Neural cell (in vitro differentiated cells): ENCODE results near the gene GTF2H3. TPM values are rescaled to one million over a fixed set of nuclear protein-coding genes. Genes with fewer than 3 reads are reported as not detected.

Experiments used
- H2AFZ ChIP-seq: fragments of 200-600, 300-800 bp; sonication (generic), shearing (Covaris generic); 2 replicates; pipeline ENCODE4 v1.6.0; 2014; ENCODE audit warnings: low read depth, mild to moderate bottlenecking, antibody characterized with exemption, low read length, moderate library complexity
- H3F3A ChIP-seq: fragments of 200-600 bp; shearing (Covaris generic); 2 replicates; pipeline ENCODE4 v1.6.1; 2016; ENCODE audit warnings: mild to moderate bottlenecking, moderate library complexity, mixed read lengths, antibody characterized with exemption, low read length; ENCODE audit not compliant: insufficient read depth, poor library complexity, severe bottlenecking
- H3K27ac ChIP-seq: fragments of 200-600, 300-800 bp; sonication (generic), shearing (Covaris generic); 2 replicates; pipeline ENCODE4 v1.5.1; 2014; ENCODE audit warnings: mild to moderate bottlenecking, low read length, moderate library complexity
- H3K27me3 ChIP-seq: fragments of 300-800, 200-600 bp; sonication (generic), shearing (Covaris generic); 2 replicates; pipeline ENCODE4 v1.6.0; 2014; ENCODE audit warnings: mild to moderate bottlenecking, low read depth, low read length, moderate library complexity; ENCODE audit not compliant: insufficient read depth
- H3K36me3 ChIP-seq: fragments of 300-800, 200-600 bp; sonication (generic), shearing (Covaris generic); 2 replicates; pipeline ENCODE4 v1.5.1; 2014; ENCODE audit warnings: mild to moderate bottlenecking, antibody characterized with exemption, low read length, moderate library complexity; ENCODE audit not compliant: insufficient read depth
- H3K4me2 ChIP-seq: fragments of 300-800, 200-600 bp; sonication (generic), shearing (Covaris generic); 2 replicates; pipeline ENCODE4 v1.6.0; 2014; ENCODE audit warnings: mild to moderate bottlenecking, low read length
- H3K4me3 ChIP-seq: fragments of 300-800, 200-600 bp; sonication (generic), shearing (Covaris generic); 2 replicates; pipeline ENCODE4 v1.5.1; 2014; ENCODE audit warnings: mild to moderate bottlenecking, low read length, moderate library complexity
- H3K79me2 ChIP-seq: fragments of 200-600 bp; shearing (Covaris generic); replicated peaks from 2 replicates; pipeline ENCODE4 v1.6.0; 2014; ENCODE audit warnings: mild to moderate bottlenecking, low read length, moderate library complexity; ENCODE audit not compliant: insufficient read depth
- H3K9ac ChIP-seq: fragments of 300-800, 200-600 bp; sonication (generic), shearing (Covaris generic); 2 replicates; pipeline ENCODE4 v1.6.1; 2016; ENCODE audit warnings: mild to moderate bottlenecking, low read length, mixed read lengths
- H3K9me2 ChIP-seq: fragments of 200-600 bp; shearing (Covaris generic); 2 replicates; pipeline ENCODE4 v1.6.1; 2016; ENCODE audit warnings: mild to moderate bottlenecking, low read length, mixed read lengths; ENCODE audit not compliant: insufficient read depth
- H3K9me3 ChIP-seq: fragments of 200-600, 300-800 bp; sonication (generic), shearing (Covaris generic); 2 replicates; pipeline ENCODE4 v1.6.1; 2016; ENCODE audit warnings: mild to moderate bottlenecking, mixed run types, low read length, moderate library complexity, mixed read lengths
- H4K20me1 ChIP-seq: fragments of 200-600 bp; shearing (Covaris generic); 2 replicates; pipeline ENCODE4 v1.6.1; 2016; ENCODE audit warnings: mild to moderate bottlenecking, mixed run types; ENCODE audit not compliant: insufficient read depth
- EP300 ChIP-seq: fragments of 450-650 bp; conservative IDR thresholded peaks from 2 replicates; pipeline ENCODE4 v1.6.1; 2014; ENCODE audit warnings: antibody characterized with exemption, mild to moderate bottlenecking, moderate library complexity; ENCODE audit not compliant: poor library complexity, severe bottlenecking
- EZH2 ChIP-seq: fragments of 200-600, 300-800 bp; shearing (Covaris generic), sonication (generic); IDR thresholded peaks from 2 replicates; pipeline ENCODE4 v1.6.1; 2014; ENCODE audit warnings: antibody characterized with exemption, low read length, borderline replicate concordance, mild to moderate bottlenecking; ENCODE audit not compliant: insufficient read depth, poor library complexity, severe bottlenecking
- MXI1 ChIP-seq: fragments of 450-650 bp; conservative IDR thresholded peaks from 2 replicates; pipeline ENCODE4 v1.6.1; 2014; ENCODE audit warnings: antibody characterized with exemption, mild to moderate bottlenecking; ENCODE audit not compliant: poor library complexity, severe bottlenecking
- POLR2AphosphoS5 ChIP-seq: IDR thresholded peaks from 2 replicates; pipeline ENCODE4 v1.6.1; 2012
- RAD21 ChIP-seq: fragments of 450-650 bp; conservative IDR thresholded peaks from 2 replicates; pipeline ENCODE4 v1.6.1; 2014; ENCODE audit warnings: antibody characterized with exemption, mild to moderate bottlenecking, moderate library complexity
- REST ChIP-seq: IDR thresholded peaks from 2 replicates; pipeline ENCODE4 v1.6.1; 2012; ENCODE audit warnings: borderline replicate concordance
- SMC3 ChIP-seq: fragments of 450-650 bp; conservative IDR thresholded peaks from 2 replicates; pipeline ENCODE4 v1.6.1; 2014; ENCODE audit warnings: antibody characterized with exemption, mild to moderate bottlenecking, moderate library complexity; ENCODE audit not compliant: poor library complexity
- TAF1 ChIP-seq: IDR thresholded peaks from 2 replicates; pipeline ENCODE4 v1.6.1; 2012; ENCODE audit warnings: low read depth
- polyA plus RNA-seq: library from polyadenylated mRNA; depleted of rRNA; stranded (reverse); fragments of >200 nt; gene quantifications from 2 replicates; pipeline ENCODE4 v1.2.3, GENCODE V29; 2014
- TF ChIP-seq, protein P1 (sequence below): fragments of 450-650 bp; IDR thresholded peaks from 2 replicates; pipeline ENCODE4 v1.5.1; 2014; ENCODE audit warnings: antibody characterized with exemption, mild to moderate bottlenecking, moderate library complexity; ENCODE audit not compliant: poor library complexity, severe bottlenecking

GTF2H3 gene
- polyA plus RNA-seq, 1 donor from 2014 or later = 47.8 TPM

GRCh38 chr12:123617144-123617543 is 16.5 kb upstream of the GTF2H3 start:
- Histone ChIP-seq H3K9me3 (no peaks in the 10 kb centered on the region), H4K20me1 (no peaks in the 10 kb centered on the region), H3K4me2 (no peak overlapping the region), H3K9me2 (no peaks in the 10 kb centered on the region), H2AFZ (no peak overlapping the region), H3K79me2 (no peaks in the 10 kb centered on the region), H3K9ac (no peak overlapping the region), H3K36me3 (peaks cover 19% of the 10 kb centered on the region), H3K27me3 (no peaks in the 10 kb centered on the region), H3F3A (no peaks in the 10 kb centered on the region), H3K27ac (no peak overlapping the region), H3K4me3 (no peak overlapping the region)
- TF ChIP-seq SMC3 (no peak), REST (no peak), RAD21 (no peak), MXI1 (no peak), TAF1 (no peak), EP300 (no peak), EZH2 (no peak), POLR2AphosphoS5 (no peak)
- TF ChIP-seq, protein P1, sequence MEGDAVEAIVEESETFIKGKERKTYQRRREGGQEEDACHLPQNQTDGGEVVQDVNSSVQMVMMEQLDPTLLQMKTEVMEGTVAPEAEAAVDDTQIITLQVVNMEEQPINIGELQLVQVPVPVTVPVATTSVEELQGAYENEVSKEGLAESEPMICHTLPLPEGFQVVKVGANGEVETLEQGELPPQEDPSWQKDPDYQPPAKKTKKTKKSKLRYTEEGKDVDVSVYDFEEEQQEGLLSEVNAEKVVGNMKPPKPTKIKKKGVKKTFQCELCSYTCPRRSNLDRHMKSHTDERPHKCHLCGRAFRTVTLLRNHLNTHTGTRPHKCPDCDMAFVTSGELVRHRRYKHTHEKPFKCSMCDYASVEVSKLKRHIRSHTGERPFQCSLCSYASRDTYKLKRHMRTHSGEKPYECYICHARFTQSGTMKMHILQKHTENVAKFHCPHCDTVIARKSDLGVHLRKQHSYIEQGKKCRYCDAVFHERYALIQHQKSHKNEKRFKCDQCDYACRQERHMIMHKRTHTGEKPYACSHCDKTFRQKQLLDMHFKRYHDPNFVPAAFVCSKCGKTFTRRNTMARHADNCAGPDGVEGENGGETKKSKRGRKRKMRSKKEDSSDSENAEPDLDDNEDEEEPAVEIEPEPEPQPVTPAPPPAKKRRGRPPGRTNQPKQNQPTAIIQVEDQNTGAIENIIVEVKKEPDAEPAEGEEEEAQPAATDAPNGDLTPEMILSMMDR = no peak

DNA sequence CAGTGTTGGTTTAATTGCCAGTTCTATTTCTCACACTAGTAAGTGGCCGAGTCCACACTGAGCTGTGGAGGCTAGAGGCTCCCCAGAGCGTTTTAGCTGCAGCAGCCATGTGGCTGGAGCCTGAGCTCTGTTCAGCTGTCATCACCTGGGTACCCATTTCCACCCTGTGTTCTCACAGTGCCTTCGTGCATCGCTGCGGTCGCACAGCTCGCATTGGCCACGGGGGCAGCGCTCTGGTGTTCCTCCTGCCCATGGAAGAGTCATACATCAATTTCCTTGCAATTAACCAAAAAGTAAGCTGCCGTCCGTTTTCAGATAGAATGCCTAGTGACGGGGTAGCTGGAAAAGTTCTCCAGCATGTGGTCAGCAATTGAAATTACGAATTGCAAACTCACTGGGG is 16.0 kb upstream of the GTF2H3 start:
- no peaks in the 10 kb centered on the region for H4K20me1 ChIP-seq
- H3K9me2 ChIP-seq = no peaks in the 10 kb centered on the region
- H2AFZ ChIP-seq = no peak overlapping the region
- H3K36me3 ChIP-seq = peaks cover 19% of the 10 kb centered on the region
- H3K9ac ChIP-seq = no peak overlapping the region
- H3K27me3 ChIP-seq = no peaks in the 10 kb centered on the region
- no peak overlapping the region for H3K4me2 ChIP-seq
- no peaks in the 10 kb centered on the region for H3F3A ChIP-seq
- no peaks in the 10 kb centered on the region for H3K9me3 ChIP-seq
- TF ChIP-seq EP300 = no peak
- TF ChIP-seq, protein P1 = no peak
- TF ChIP-seq REST = no peak
- TF ChIP-seq MXI1 = no peak
- no peak for TF ChIP-seq SMC3
- TF ChIP-seq EZH2 = no peak
- no peak for TF ChIP-seq TAF1
- no peak for TF ChIP-seq RAD21
- no peak for TF ChIP-seq POLR2AphosphoS5
- no peaks in the 10 kb centered on the region for H3K79me2 ChIP-seq
- no peak overlapping the region for H3K4me3 ChIP-seq
- no peak overlapping the region for H3K27ac ChIP-seq
